Muscle layer of colon (tissue), 2 donors: ENCODE results near the gene MTUS2.

Experiments
- H3K27ac ChIP-seq: one replicate; pipeline ENCODE4 v1.7.0; 2013; ENCODE audit warnings: low read depth, mild to moderate bottlenecking, low read length, moderate library complexity
- H3K27me3 ChIP-seq, 2 donors: one replicate each; pipeline ENCODE4 v1.7.0; 2013; ENCODE audit warnings: low read length in 2 of 2, mild to moderate bottlenecking in 2 of 2; ENCODE audit not compliant: insufficient read depth in 2 of 2, control insufficient read depth in 1 of 2
- H3K36me3 ChIP-seq: one replicate; pipeline ENCODE4 v1.7.0; 2013; ENCODE audit warnings: mild to moderate bottlenecking, low read length; ENCODE audit not compliant: insufficient read depth
- H3K4me1 ChIP-seq: one replicate; pipeline ENCODE4 v1.7.0; 2013; ENCODE audit warnings: mild to moderate bottlenecking, low read length; ENCODE audit not compliant: insufficient read depth
- H3K4me3 ChIP-seq, 2 donors: one replicate each; pipeline ENCODE4 v1.7.0; 2013; ENCODE audit warnings: low read length in 2 of 2, low read depth in 1 of 2, mild to moderate bottlenecking in 1 of 2, moderate library complexity in 1 of 2
- H3K9ac ChIP-seq: one replicate; pipeline ENCODE4 v1.7.0; 2013; ENCODE audit warnings: low read length
- H3K9me3 ChIP-seq: one replicate; pipeline ENCODE4 v1.7.0; 2013; ENCODE audit warnings: mild to moderate bottlenecking, low read length
- donor health status: abdominal sarcoma.
- donor health status: Adenocarcinoma of cecum.

Gene MTUS2

GRCh38 chr13:29039212-29039611 is 219.1 kb downstream of the MTUS2 start:
- Histone ChIP-seq H3K9me3 (no peaks in the 10 kb centered on the region), H3K4me3 (no peak overlapping the region), H3K27me3 (no peaks in the 10 kb centered on the region), H3K4me1 (no peaks in the 10 kb centered on the region), H3K36me3 (no peaks in the 10 kb centered on the region), H3K27ac (no peak overlapping the region), H3K9ac (no peak overlapping the region)

- H3K9ac ChIP-seq = no peak overlapping the region
- H3K36me3 ChIP-seq = no peaks in the 10 kb centered on the region
- no peak overlapping the region for H3K27ac ChIP-seq
- H3K4me3 ChIP-seq = no peak overlapping the region
- no peaks in the 10 kb centered on the region for H3K27me3 ChIP-seq
- no peaks in the 10 kb centered on the region for H3K9me3 ChIP-seq
- H3K4me1 ChIP-seq = no peaks in the 10 kb centered on the region
Observed at GRCh38 chr13:29046588-29046987, 226.4 kb downstream of the MTUS2 start.

DNA sequence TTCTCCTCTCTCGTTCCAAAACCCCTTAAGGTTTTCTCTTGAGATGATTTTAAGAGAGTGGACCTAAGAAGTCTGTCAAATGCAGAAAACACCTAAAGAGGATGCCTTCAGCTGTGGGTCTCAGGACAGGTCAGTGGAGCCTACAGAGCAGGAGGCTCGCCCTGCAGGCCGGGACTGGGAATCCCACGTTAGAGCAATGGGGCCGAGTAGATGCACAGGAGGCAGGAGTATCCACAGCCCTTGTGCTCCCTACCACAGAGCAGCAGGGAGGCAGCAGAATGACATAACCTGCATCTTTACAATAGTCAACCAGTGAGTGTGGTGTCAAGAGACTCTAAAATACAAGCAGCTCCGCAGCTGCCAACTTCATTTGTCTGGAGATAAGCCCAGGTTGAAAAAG is 229.4 kb downstream of the MTUS2 start:
- no peaks in the 10 kb centered on the region for H3K36me3 ChIP-seq
- H3K9ac ChIP-seq = no peak overlapping the region
- H3K27me3 ChIP-seq = no peaks in the 10 kb centered on the region
- no peak overlapping the region for H3K27ac ChIP-seq
- H3K4me1 ChIP-seq = no peaks in the 10 kb centered on the region
- H3K4me3 ChIP-seq = no peak overlapping the region
- H3K9me3 ChIP-seq = no peaks in the 10 kb centered on the region

GRCh38 chr13:29050719-29051118 is 230.6 kb downstream of the MTUS2 start:
- Histone ChIP-seq H3K9me3 (no peaks in the 10 kb centered on the region), H3K9ac (no peak overlapping the region), H3K36me3 (no peaks in the 10 kb centered on the region), H3K27me3 (no peaks in the 10 kb centered on the region), H3K4me1 (no peaks in the 10 kb centered on the region), H3K27ac (no peak overlapping the region), H3K4me3 (no peak overlapping the region)

GRCh38 chr13:29059800-29060199 is 239.7 kb downstream of the MTUS2 start:
- H3K36me3 ChIP-seq = no peaks in the 10 kb centered on the region
- no peak overlapping the region for H3K27ac ChIP-seq
- H3K9me3 ChIP-seq = peaks cover 3% of the 10 kb centered on the region
- no peak overlapping the region for H3K4me3 ChIP-seq
- no peak overlapping the region for H3K9ac ChIP-seq
- H3K4me1 ChIP-seq = no peaks in the 10 kb centered on the region
- H3K27me3 ChIP-seq = no peaks in the 10 kb centered on the region

DNA sequence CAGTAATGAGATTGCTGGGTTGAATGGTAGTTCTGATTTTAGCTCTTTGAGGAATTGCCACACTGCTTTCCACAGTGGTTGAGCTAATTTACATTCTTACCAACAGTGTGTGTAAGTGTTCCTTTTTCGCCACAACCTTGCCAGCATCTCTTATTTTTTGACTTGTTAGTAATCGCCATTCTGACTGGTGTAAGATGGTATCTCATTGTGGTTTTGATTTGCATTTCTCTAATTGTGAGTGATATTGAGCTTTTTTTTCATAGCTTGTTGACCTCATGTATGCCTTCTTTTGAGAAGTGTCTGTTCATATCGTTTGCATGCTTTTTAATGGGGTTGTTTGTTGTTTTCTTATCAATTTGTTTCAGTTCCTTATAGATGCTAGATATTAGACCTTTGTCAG is 245.0 kb downstream of the MTUS2 start:
- H3K27ac ChIP-seq = no peak overlapping the region
- H3K4me3 ChIP-seq = no peak overlapping the region

DNA sequence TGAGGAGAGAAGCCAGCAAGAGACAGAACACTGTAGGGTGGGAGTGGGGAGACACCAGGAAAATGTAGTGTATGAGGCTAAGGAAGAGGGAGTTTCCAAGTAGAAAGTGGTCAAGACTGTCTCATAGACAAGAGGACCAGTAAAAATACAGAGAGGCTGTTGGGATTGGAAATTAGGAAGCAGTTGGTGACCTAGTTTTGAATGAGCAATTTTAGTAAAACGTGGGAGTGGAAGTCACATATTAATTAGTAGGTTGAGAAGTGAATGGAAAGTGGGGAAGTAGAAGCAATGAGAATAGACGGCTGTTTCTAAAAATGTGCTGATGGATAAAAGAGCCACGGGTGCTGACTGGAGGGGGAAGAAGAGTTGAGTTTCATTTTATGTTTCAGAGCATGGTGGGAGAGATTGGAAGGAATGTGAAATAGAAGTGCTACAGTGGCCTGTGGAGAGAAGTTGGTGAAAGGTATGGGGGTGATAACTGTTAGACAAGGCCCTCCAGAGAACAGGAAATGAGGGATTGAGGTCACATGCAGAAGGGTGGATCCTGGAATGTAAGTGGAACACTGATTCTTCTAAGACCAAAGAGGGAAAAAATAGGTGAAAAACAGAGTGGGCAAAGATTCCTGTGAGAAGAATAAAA is 247.3 kb downstream of the MTUS2 start:
- no peaks in the 10 kb centered on the region for H3K4me1 ChIP-seq
- H3K4me3 ChIP-seq = no peak overlapping the region
- H3K9me3 ChIP-seq = no peaks in the 10 kb centered on the region
- H3K27me3 ChIP-seq = no peaks in the 10 kb centered on the region
- H3K27ac ChIP-seq = no peak overlapping the region
- H3K36me3 ChIP-seq = no peaks in the 10 kb centered on the region
- H3K9ac ChIP-seq = no peak overlapping the region

More for the DNA sequence above, 245.0 kb downstream of the MTUS2 start:
- no peaks in the 10 kb centered on the region for H3K4me1 ChIP-seq
- no peaks in the 10 kb centered on the region for H3K36me3 ChIP-seq
- no peaks in the 10 kb centered on the region for H3K9me3 ChIP-seq
- H3K27me3 ChIP-seq = no peaks in the 10 kb centered on the region
- no peak overlapping the region for H3K9ac ChIP-seq

- no peaks in the 10 kb centered on the region for H3K27me3 ChIP-seq
- no peak overlapping the region for H3K9ac ChIP-seq
- H3K9me3 ChIP-seq = no peaks in the 10 kb centered on the region
- H3K4me3 ChIP-seq = no peak overlapping the region
- no peak overlapping the region for H3K27ac ChIP-seq
- no peaks in the 10 kb centered on the region for H3K36me3 ChIP-seq
- peaks cover 7% of the 10 kb centered on the region for H3K4me1 ChIP-seq
Observed at GRCh38 chr13:29073755-29074154, 253.6 kb downstream of the MTUS2 start.

- H3K4me3 ChIP-seq = no peak overlapping the region
- H3K9ac ChIP-seq = no peak overlapping the region
- no peaks in the 10 kb centered on the region for H3K36me3 ChIP-seq
- no peaks in the 10 kb centered on the region for H3K27me3 ChIP-seq
- no peak overlapping the region for H3K27ac ChIP-seq
- H3K9me3 ChIP-seq = no peaks in the 10 kb centered on the region
- H3K4me1 ChIP-seq = peaks cover 7% of the 10 kb centered on the region
Observed at GRCh38 chr13:29077051-29077813, 257.1 kb downstream of the MTUS2 start.

- H3K36me3 ChIP-seq = no peaks in the 10 kb centered on the region
- no peak overlapping the region for H3K4me3 ChIP-seq
- H3K9me3 ChIP-seq = no peaks in the 10 kb centered on the region
- peaks cover 7% of the 10 kb centered on the region for H3K4me1 ChIP-seq
- no peaks in the 10 kb centered on the region for H3K27me3 ChIP-seq
- H3K9ac ChIP-seq = no peak overlapping the region
- no peak overlapping the region for H3K27ac ChIP-seq
Observed at GRCh38 chr13:29081036-29081435, 260.9 kb downstream of the MTUS2 start.

- Histone ChIP-seq H3K27ac (no peak overlapping the region), H3K9ac (no peak overlapping the region), H3K27me3 (no peaks in the 10 kb centered on the region), H3K36me3 (no peaks in the 10 kb centered on the region), H3K9me3 (no peaks in the 10 kb centered on the region), H3K4me1 (peaks cover 3% of the 10 kb centered on the region), H3K4me3 (no peak overlapping the region)
Observed at GRCh38 chr13:29081697-29082440, 261.7 kb downstream of the MTUS2 start.
